Activated B cell treated with CpG ODN at 0.5 μM for 24 hours (primary cell): Measurements from ENCODE around the gene ARPC5L. TPM values are rescaled to one million over a fixed set of nuclear protein-coding genes. Genes with fewer than 3 reads are reported as not detected.

Experiments
- ATAC-seq: fragments of 200-7000 bp; cut with Tn5 transposase; one replicate; pipeline ENCODE4 v1.10.0; 2021; ENCODE audit warnings: low read depth, mild to moderate bottlenecking, moderate library complexity
- CTCF ChIA-PET: fragments of 350-600 bp; sonication (Branson Sonifier 250); formaldehyde crosslinking; loops from one replicate; lab custom pipeline; 2021; ENCODE audit warnings: antibody characterized with exemption; lab: Charles Lee
- POLR2A ChIA-PET: fragments of 350-600 bp; sonication (Branson Sonifier 250); formaldehyde crosslinking; loops from one replicate; lab custom pipeline; 2021; ENCODE audit warnings: antibody characterized with exemption; lab: Charles Lee
- DNase-seq: peaks from one replicate; pipeline ENCODE4 v3.0.0; 2022
- H3K27ac Mint-ChIP-seq: one replicate; pipeline ENCODE4 v1.8.0; 2020; ENCODE audit warnings: mixed read lengths
- H3K27me3 Mint-ChIP-seq: one replicate; pipeline ENCODE4 v1.8.0; 2021; ENCODE audit warnings: mixed read lengths
- H3K36me3 Mint-ChIP-seq: one replicate; pipeline ENCODE4 v1.8.0; 2021; ENCODE audit warnings: low read depth, mixed read lengths
- H3K4me1 Mint-ChIP-seq: one replicate; pipeline ENCODE4 v1.8.0; 2021; ENCODE audit warnings: mixed read lengths
- H3K4me3 Mint-ChIP-seq: one replicate; pipeline ENCODE4 v1.8.0; 2020; ENCODE audit warnings: mild to moderate bottlenecking, mixed read lengths
- H3K9me3 Mint-ChIP-seq: one replicate; pipeline ENCODE4 v1.8.0; 2020; ENCODE audit warnings: mixed read lengths
- intact Hi-C: fragments of 100-400 bp; cut with micrococcal nuclease; formaldehyde crosslinking; loops from one replicate; pipeline ENCODE4 v1.15.1; 2024
- total RNA-seq: library from RNA; stranded (reverse); gene quantifications from 2 replicates; pipeline ENCODE4 v1.2.3, GENCODE V29; 2022
- TF ChIP-seq, protein P1 (sequence below): fragments of 200-600 bp; IDR thresholded peaks from one replicate; pipeline ENCODE4 v1.8.0; 2022; ENCODE audit warnings: antibody characterized with exemption, mild to moderate bottlenecking

ARPC5L gene
- total RNA-seq, 1 donor from 2014 or later = 93.1 TPM

DNA sequence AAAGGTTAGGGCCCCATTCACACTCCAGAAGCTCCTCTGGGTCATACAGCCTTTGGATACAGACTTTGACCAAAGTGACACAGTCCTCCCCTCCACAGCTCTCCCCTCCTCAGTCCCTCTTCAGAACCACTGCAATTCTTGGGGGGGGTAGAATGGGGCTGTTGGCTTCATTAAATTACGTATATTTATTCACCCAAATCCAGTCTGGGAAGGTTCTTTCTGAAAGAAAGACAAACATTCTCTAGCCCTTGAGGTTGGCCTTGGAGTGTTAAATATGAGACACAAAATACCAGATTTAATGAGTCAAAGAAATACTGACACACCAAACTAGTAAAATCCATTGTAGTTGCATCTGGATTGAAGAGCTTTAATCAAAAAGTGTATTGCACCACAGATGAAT is 16.1 kb downstream of the ARPC5L start:
- ChIA-PET CTCF (interaction anchor here (1.3 to 2.4 kb wide), 2 partner anchors 25 to 105 kb away, joined by 4 to 8 read pairs; partner anchors contain the start of gene WDR38), POLR2A (interaction anchor here (0.6 to 1.5 kb wide), 7 partner anchors 8 to 1864 kb away, joined by 3 to 7 read pairs (median 4); partner anchors contain the start of genes ARPC5L and RPL35)
- peaks cover 24% of the 10 kb centered on the region for H3K4me1 Mint-ChIP-seq
- intact Hi-C loops = no loop called here
- ATAC-seq (no peak), DNase-seq (no peak)
- H3K36me3 Mint-ChIP-seq = peaks cover 80% of the 10 kb centered on the region
- no peak overlapping the region for H3K4me3 Mint-ChIP-seq
- TF ChIP-seq, protein P1, sequence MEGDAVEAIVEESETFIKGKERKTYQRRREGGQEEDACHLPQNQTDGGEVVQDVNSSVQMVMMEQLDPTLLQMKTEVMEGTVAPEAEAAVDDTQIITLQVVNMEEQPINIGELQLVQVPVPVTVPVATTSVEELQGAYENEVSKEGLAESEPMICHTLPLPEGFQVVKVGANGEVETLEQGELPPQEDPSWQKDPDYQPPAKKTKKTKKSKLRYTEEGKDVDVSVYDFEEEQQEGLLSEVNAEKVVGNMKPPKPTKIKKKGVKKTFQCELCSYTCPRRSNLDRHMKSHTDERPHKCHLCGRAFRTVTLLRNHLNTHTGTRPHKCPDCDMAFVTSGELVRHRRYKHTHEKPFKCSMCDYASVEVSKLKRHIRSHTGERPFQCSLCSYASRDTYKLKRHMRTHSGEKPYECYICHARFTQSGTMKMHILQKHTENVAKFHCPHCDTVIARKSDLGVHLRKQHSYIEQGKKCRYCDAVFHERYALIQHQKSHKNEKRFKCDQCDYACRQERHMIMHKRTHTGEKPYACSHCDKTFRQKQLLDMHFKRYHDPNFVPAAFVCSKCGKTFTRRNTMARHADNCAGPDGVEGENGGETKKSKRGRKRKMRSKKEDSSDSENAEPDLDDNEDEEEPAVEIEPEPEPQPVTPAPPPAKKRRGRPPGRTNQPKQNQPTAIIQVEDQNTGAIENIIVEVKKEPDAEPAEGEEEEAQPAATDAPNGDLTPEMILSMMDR = no peak
- H3K9me3 Mint-ChIP-seq = no peaks in the 10 kb centered on the region
- no peaks in the 10 kb centered on the region for H3K27me3 Mint-ChIP-seq
- H3K27ac Mint-ChIP-seq = no peak overlapping the region

DNA sequence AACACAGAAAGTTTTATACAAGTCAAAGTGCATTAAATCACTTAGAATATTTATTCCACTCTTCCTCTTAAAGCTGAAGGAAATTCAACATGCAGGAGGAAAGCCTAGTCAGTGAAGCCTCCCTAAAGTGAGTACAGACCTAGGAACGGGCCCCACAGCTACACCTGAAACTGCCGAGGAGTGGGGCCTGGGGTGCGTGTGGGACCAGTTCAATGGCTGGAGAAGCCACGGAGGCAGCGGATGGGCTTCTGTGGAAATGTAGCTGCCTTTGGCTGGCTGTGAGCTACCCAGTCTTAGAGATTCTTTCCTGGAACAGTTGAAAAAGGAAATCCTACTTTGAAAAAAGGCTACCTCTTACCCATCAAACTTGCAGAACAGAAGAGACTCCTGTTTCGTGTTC is 16.6 kb downstream of the ARPC5L start:
- CTCF ChIA-PET = interaction anchor here (2.4 kb wide), 1 partner anchor 25 kb away, joined by 8 read pairs; the partner anchor contains the start of gene WDR38
- intact Hi-C loops = no loop called here
- TF ChIP-seq, protein P1 = no peak

DNA sequence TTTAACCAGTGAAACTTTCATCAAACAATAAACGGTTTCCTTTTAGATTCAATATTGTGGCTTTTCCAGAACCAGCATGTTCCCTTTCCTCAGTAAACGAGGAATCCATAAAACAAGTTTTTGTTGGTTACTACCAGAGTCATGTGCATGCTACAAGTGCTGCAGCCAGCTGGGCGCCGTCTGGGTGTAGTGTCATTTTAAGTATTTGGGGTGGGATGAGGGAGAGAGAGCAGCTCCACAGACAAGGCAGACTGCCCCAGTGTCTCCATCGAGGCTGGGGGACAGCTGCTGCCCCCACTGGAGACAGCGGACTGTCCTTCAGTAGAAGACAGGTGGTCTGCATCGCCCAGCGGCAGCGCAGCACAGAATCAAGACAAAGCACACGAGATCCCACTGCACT is 17.3 kb downstream of the ARPC5L start:
- no peak overlapping the region for H3K4me3 Mint-ChIP-seq
- peaks cover 12% of the 10 kb centered on the region for H3K4me1 Mint-ChIP-seq
- CTCF ChIA-PET = interaction anchor here (2.4 kb wide), 1 partner anchor 26 kb away, joined by 8 read pairs; the partner anchor contains the start of gene WDR38
- intact Hi-C loops = no loop called here
- TF ChIP-seq, protein P1 = no peak
- H3K27ac Mint-ChIP-seq = no peak overlapping the region
- peaks cover 73% of the 10 kb centered on the region for H3K36me3 Mint-ChIP-seq
- DNase-seq = no peak
- H3K9me3 Mint-ChIP-seq = no peaks in the 10 kb centered on the region
- ATAC-seq = no peak
- no peaks in the 10 kb centered on the region for H3K27me3 Mint-ChIP-seq
- POLR2A ChIA-PET = interaction anchor here (1.1 to 1.6 kb wide), 4 partner anchors 9 to 18 kb away, joined by 6 to 7 read pairs (median 6); partner anchors contain the start of genes ARPC5L and RPL35

More for the DNA sequence above, 16.6 kb downstream of the ARPC5L start:
- DNase-seq (no peak), ATAC-seq (no peak)
- POLR2A ChIA-PET = interaction anchor here (0.9 to 1.5 kb wide), 4 partner anchors 8 to 18 kb away, joined by 3 to 7 read pairs (median 6); partner anchors contain the start of genes ARPC5L and RPL35
- Mint-ChIP-seq H3K27ac (no peak overlapping the region), H3K4me1 (peaks cover 19% of the 10 kb centered on the region), H3K9me3 (no peaks in the 10 kb centered on the region), H3K4me3 (no peak overlapping the region), H3K36me3 (peaks cover 76% of the 10 kb centered on the region), H3K27me3 (no peaks in the 10 kb centered on the region)

DNA sequence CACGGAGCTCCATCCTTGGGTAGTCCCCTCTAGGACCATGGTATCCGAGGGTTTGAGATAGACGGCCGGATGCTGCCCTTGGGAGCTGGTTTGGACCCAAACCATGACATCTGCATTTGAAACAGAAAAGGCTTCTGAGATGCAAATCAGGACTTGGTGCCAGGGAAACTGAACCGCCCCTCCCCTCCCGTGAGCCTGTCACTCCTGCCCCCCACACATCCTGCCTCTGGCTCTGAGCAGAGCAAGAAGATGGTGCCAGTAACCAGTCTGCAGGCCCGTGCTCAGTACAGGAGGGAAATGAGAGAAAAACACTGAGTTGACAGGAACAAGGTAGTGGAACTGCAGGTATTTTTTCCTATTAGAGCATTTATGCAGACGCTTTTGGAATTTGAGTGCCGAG is 18.6 kb downstream of the ARPC5L start:
- TF ChIP-seq, protein P1 = no peak
- intact Hi-C loops = no loop called here
- H3K27me3 Mint-ChIP-seq = no peaks in the 10 kb centered on the region
- H3K4me1 Mint-ChIP-seq = peaks cover 6% of the 10 kb centered on the region
- no peak for DNase-seq
- no peak overlapping the region for H3K4me3 Mint-ChIP-seq
- no peak overlapping the region for H3K27ac Mint-ChIP-seq
- CTCF ChIA-PET = interaction anchor here (0.8 to 0.9 kb wide), 2 partner anchors 19 to 28 kb away, joined by 3 to 5 read pairs; partner anchors contain the start of genes ARPC5L, RPL35 and WDR38
- POLR2A ChIA-PET = interaction anchor here (1.0 to 1.6 kb wide), 2 partner anchors 10 to 12 kb away, joined by 4 to 6 read pairs; no protein-coding TSS in a partner anchor
- H3K9me3 Mint-ChIP-seq = no peaks in the 10 kb centered on the region
- peak; percentile 56 for ATAC-seq
- H3K36me3 Mint-ChIP-seq = peaks cover 74% of the 10 kb centered on the region

DNA sequence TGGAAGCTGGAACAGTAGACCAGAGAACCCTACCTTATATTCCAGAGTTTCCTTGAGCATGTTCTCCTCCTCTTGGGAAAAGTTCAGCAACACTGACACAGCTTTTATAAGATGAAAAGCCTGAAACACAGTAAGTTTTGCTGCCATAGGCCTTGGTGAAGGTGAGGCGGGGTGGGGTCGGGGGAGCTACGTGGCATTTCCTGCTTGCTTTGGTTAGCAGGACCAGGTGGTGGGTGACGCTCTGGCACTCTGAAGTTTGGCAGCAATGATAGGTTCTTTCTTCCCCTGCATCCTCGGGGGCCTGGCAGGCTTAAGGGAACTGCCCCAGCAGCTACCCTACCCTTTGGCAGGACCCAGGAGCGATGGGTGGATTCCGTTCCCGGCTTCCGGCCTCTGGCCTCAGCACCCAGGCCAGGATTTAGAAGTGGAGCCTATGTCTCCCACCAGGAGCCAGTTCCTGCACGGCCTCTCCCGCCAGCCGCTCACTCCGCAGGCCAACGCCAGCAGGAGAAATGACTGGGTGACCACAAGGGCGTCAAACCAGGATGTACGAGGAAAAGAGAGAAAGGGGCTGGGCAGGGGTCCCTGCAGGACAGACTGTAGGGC is 19.3 kb downstream of the ARPC5L start:
- peaks cover 75% of the 10 kb centered on the region for H3K36me3 Mint-ChIP-seq
- POLR2A ChIA-PET = no interaction called here
- no peak for ATAC-seq
- DNase-seq = no peak
- peaks cover 6% of the 10 kb centered on the region for H3K4me1 Mint-ChIP-seq
- intact Hi-C loops = no loop called here
- TF ChIP-seq, protein P1 = no peak
- H3K9me3 Mint-ChIP-seq = no peaks in the 10 kb centered on the region
- H3K27ac Mint-ChIP-seq = no peak overlapping the region
- no peak overlapping the region for H3K4me3 Mint-ChIP-seq
- no peaks in the 10 kb centered on the region for H3K27me3 Mint-ChIP-seq
- CTCF ChIA-PET = interaction anchor here (0.8 kb wide), 1 partner anchor 28 kb away, joined by 3 read pairs; the partner anchor contains the start of gene WDR38
